Middle frontal gyrus (tissue), 1 donor: ENCODE measurements around the gene C17orf107.
"Not testable (repeated sequence)": the region's sequence is repeated elsewhere in the genome, so short reads cannot be mapped to it uniquely, and the experiment has no call there.

ENCODE experiments used
- DNase-seq: peaks from one replicate; pipeline ENCODE4 v3.0.0-alpha.2; 2015; ENCODE audit warnings: low spot score; ENCODE audit errors: extremely low spot score

C17orf107 gene

GRCh38 chr17:4899341-4900230, at the start of gene C17orf107:
TSS of gene C17orf107 (plus strand) at chr17:4899536. CDS start at chr17:4899763, 227 bp downstream.
- peak; percentile 36 for DNase-seq

- DNase-seq = no peak
Measured at GRCh38 chr17:4850246-4850645, 49.1 kb upstream of the C17orf107 start.

GRCh38 chr17:4851084-4851483, 48.3 kb upstream of the C17orf107 start:
- no peak for DNase-seq

- no peak for DNase-seq
Measured at GRCh38 chr17:4852567-4853207, 46.6 kb upstream of the C17orf107 start.

- no peak for DNase-seq
Measured at GRCh38 chr17:4853208-4853671, 46.1 kb upstream of the C17orf107 start.

- DNase-seq = no peak
Measured at GRCh38 chr17:4854111-4854681, 45.1 kb upstream of the C17orf107 start.

- no peak for DNase-seq
Measured at GRCh38 chr17:4856271-4856936, 42.9 kb upstream of the C17orf107 start.

- DNase-seq = peak; percentile 40
Measured at GRCh38 chr17:4856937-4857314, 42.4 kb upstream of the C17orf107 start.

GRCh38 chr17:4857347-4857746, 42.0 kb upstream of the C17orf107 start:
- not testable (repeated sequence) for DNase-seq

- DNase-seq = peak; percentile 55
Measured at GRCh38 chr17:4858068-4858881, 41.1 kb upstream of the C17orf107 start.

GRCh38 chr17:4858882-4859260, 40.5 kb upstream of the C17orf107 start:
- DNase-seq = no peak

GRCh38 chr17:4859816-4860625, 39.3 kb upstream of the C17orf107 start:
- DNase-seq = no peak

GRCh38 chr17:4860651-4861050, 38.7 kb upstream of the C17orf107 start:
- DNase-seq = no peak

- no peak for DNase-seq
Measured at GRCh38 chr17:4861052-4861451, 38.3 kb upstream of the C17orf107 start.

GRCh38 chr17:4862720-4863119, 36.6 kb upstream of the C17orf107 start:
- no peak for DNase-seq

- no peak for DNase-seq
Measured at GRCh38 chr17:4863321-4863720, 36.0 kb upstream of the C17orf107 start.

- not testable (repeated sequence) for DNase-seq
Measured at GRCh38 chr17:4867535-4867934, 31.8 kb upstream of the C17orf107 start.

- not testable (repeated sequence) for DNase-seq
Measured at GRCh38 chr17:4869058-4869998, 30.0 kb upstream of the C17orf107 start.

- DNase-seq = no peak
Measured at GRCh38 chr17:4870855-4871254, 28.5 kb upstream of the C17orf107 start.
